NCI-H460 (cell line): ENCODE results near the gene ZNF277. TPM values are rescaled to one million over a fixed set of nuclear protein-coding genes. Genes with fewer than 3 reads are reported as not detected.

Source experiments
- DNase-seq: peaks from one replicate; pipeline ENCODE4 v3.0.0-alpha.2; 2016; ENCODE audit warnings: low read depth; ENCODE audit errors: extremely low read depth
- total RNA-seq: library from RNA; depleted of rRNA; stranded (reverse); fragments of >200 nt; shearing (Covaris generic); gene quantifications from 2 replicates; pipeline ENCODE4 v1.2.3, GENCODE V29; 2014; rRNA removed

Gene ZNF277
- total RNA-seq, 1 experiment from 2014 or later = 40.1 TPM

GRCh38 chr7:112383671-112384417 lies 177.3 kb downstream of the ZNF277 start:
- peak; percentile 12 for DNase-seq

- DNase-seq = no peak
Observed at GRCh38 chr7:112385516-112385915, 179.0 kb downstream of the ZNF277 start.

GRCh38 chr7:112386619-112387018 lies 180.1 kb downstream of the ZNF277 start:
- DNase-seq = no peak

GRCh38 chr7:112390167-112390566 lies 183.7 kb downstream of the ZNF277 start:
- DNase-seq = no peak

- peak; percentile 29 for DNase-seq
Observed at GRCh38 chr7:112391079-112391821, 184.8 kb downstream of the ZNF277 start.

GRCh38 chr7:112391841-112392286 lies 185.4 kb downstream of the ZNF277 start:
- DNase-seq = peak; percentile 44

Other genes starting within 250 kb of the ZNF277 start
- gene DOCK4, start 296 bp upstream of the ZNF277 start, total RNA-seq = 27.7 and 38.0 TPM in 2 replicates
- gene IFRD1, start 243.8 kb downstream of the ZNF277 start, total RNA-seq = 265 and 277 TPM in 2 replicates